Fibroblast of mammary gland (primary cell): ENCODE measurements around the gene HARBI1.

ENCODE experiments used
- DNase-seq: peaks from one replicate; pipeline ENCODE4 v3.0.0-alpha.2; 2010; ENCODE audit warnings: low read depth
- H3K4me3 ChIP-seq: 2 replicates; pipeline ENCODE4 v1.5.1; 2011; ENCODE audit warnings: low read depth, mild to moderate bottlenecking, low read length, moderate library complexity; ENCODE audit not compliant: control insufficient read depth
- CTCF ChIP-seq: conservative IDR thresholded peaks from 2 replicates; pipeline ENCODE4 v1.5.1; 2011; ENCODE audit warnings: low read depth, low read length, inconsistent platforms; ENCODE audit not compliant: control insufficient read depth, insufficient read depth

HARBI1 gene

GRCh38 chr11:46635557-46636139, 18.6 kb upstream of the HARBI1 start:
- DNase-seq = no peak
- H3K4me3 ChIP-seq = no peak overlapping the region
- TF ChIP-seq CTCF = no peak

- no peak overlapping the region for H3K4me3 ChIP-seq
- no peak for DNase-seq
- no peak for TF ChIP-seq CTCF
Observed at GRCh38 chr11:46633291-46634217, 16.5 kb upstream of the HARBI1 start.

GRCh38 chr11:46632502-46632901, 15.5 kb upstream of the HARBI1 start:
- TF ChIP-seq CTCF = no peak
- H3K4me3 ChIP-seq = no peak overlapping the region

GRCh38 chr11:46631676-46632075, 14.6 kb upstream of the HARBI1 start:
- no peak for TF ChIP-seq CTCF
- no peak for DNase-seq

More at GRCh38 chr11:46632502-46632901, 15.5 kb upstream of the HARBI1 start:
- DNase-seq = no peak

GRCh38 chr11:46630237-46630636, 13.2 kb upstream of the HARBI1 start:
- TF ChIP-seq CTCF = no peak
- no peak overlapping the region for H3K4me3 ChIP-seq

More at GRCh38 chr11:46631676-46632075, 14.6 kb upstream of the HARBI1 start:
- H3K4me3 ChIP-seq = no peak overlapping the region

GRCh38 chr11:46628961-46629360, 11.9 kb upstream of the HARBI1 start:
- TF ChIP-seq CTCF = no peak
- no peak for DNase-seq

More at GRCh38 chr11:46630237-46630636, 13.2 kb upstream of the HARBI1 start:
- no peak for DNase-seq

More at GRCh38 chr11:46628961-46629360, 11.9 kb upstream of the HARBI1 start:
- no peak overlapping the region for H3K4me3 ChIP-seq
